Glutamatergic neuron (in vitro differentiated cells): Measurements from ENCODE around the gene RNF126. TPM values are rescaled to one million over a fixed set of nuclear protein-coding genes. Genes with fewer than 3 reads are reported as not detected.
"Not testable (repeated sequence)": the region's sequence is repeated elsewhere in the genome, so short reads cannot be mapped to it uniquely, and the experiment has no call there.

Source experiments
- DNase-seq: peaks from one replicate; pipeline ENCODE4 v3.0.0; 2022
- H3K27ac Mint-ChIP-seq: one replicate; pipeline ENCODE4 v1.8.0; 2020; ENCODE audit warnings: mild to moderate bottlenecking, mixed read lengths, inconsistent platforms; ENCODE audit not compliant: unreplicated experiment
- H3K27me3 Mint-ChIP-seq: one replicate; pipeline ENCODE4 v1.8.0; 2020; ENCODE audit warnings: mild to moderate bottlenecking, moderate library complexity, mixed read lengths, inconsistent platforms; ENCODE audit not compliant: unreplicated experiment
- H3K36me3 Mint-ChIP-seq: one replicate; pipeline ENCODE4 v1.8.0; 2020; ENCODE audit warnings: mild to moderate bottlenecking, mixed read lengths, inconsistent platforms; ENCODE audit not compliant: unreplicated experiment
- H3K4me1 Mint-ChIP-seq: one replicate; pipeline ENCODE4 v1.8.0; 2020; ENCODE audit warnings: mild to moderate bottlenecking, low read depth, mixed read lengths, inconsistent platforms; ENCODE audit not compliant: unreplicated experiment
- H3K4me3 Mint-ChIP-seq: one replicate; pipeline ENCODE4 v1.8.0; 2020; ENCODE audit warnings: mild to moderate bottlenecking, mixed read lengths, inconsistent platforms; ENCODE audit not compliant: unreplicated experiment
- H3K9me3 Mint-ChIP-seq: one replicate; pipeline ENCODE4 v1.8.0; 2020; ENCODE audit warnings: mild to moderate bottlenecking, moderate library complexity, mixed read lengths, inconsistent platforms; ENCODE audit not compliant: unreplicated experiment
- CTCF ChIP-seq: fragments of 200-600 bp; sonication (generic); IDR thresholded peaks from one replicate; pipeline ENCODE4 v1.5.0; 2021; ENCODE audit not compliant: partially characterized antibody, unreplicated experiment
- total RNA-seq: library from RNA; stranded (reverse); fragmentation: NEBNext Ultra II Directional; extraction: Animal tissue kit (Norgen Biotek cat#: 25700); gene quantifications from one replicate; pipeline ENCODE4 v1.2.1, GENCODE V29; 2021; ENCODE audit not compliant: unreplicated experiment

Gene RNF126
- total RNA-seq, 1 donor from 2014 or later = 51.7 TPM

GRCh38 chr19:623175-623916, 39.7 kb downstream of the RNF126 start:
- Mint-ChIP-seq H3K4me3 (no peak overlapping the region), H3K9me3 (peaks cover 8% of the 10 kb centered on the region), H3K36me3 (peaks cover 5% of the 10 kb centered on the region), H3K27me3 (peaks cover 10% of the 10 kb centered on the region), H3K27ac (no peak overlapping the region), H3K4me1 (peaks cover 3% of the 10 kb centered on the region)
- DNase-seq = no peak
- no peak for TF ChIP-seq CTCF

- Mint-ChIP-seq H3K4me3 (no peak overlapping the region), H3K27me3 (peaks cover 10% of the 10 kb centered on the region), H3K27ac (no peak overlapping the region), H3K4me1 (peaks cover 3% of the 10 kb centered on the region), H3K9me3 (peaks cover 6% of the 10 kb centered on the region), H3K36me3 (peaks cover 5% of the 10 kb centered on the region)
- no peak for DNase-seq
- TF ChIP-seq CTCF = no peak
Measured at GRCh38 chr19:622666-623065, 40.3 kb downstream of the RNF126 start.

GRCh38 chr19:621819-622218, 41.2 kb downstream of the RNF126 start:
- Mint-ChIP-seq H3K4me1 (peaks cover 3% of the 10 kb centered on the region), H3K4me3 (no peak overlapping the region), H3K9me3 (peaks cover 6% of the 10 kb centered on the region), H3K36me3 (peaks cover 5% of the 10 kb centered on the region), H3K27ac (no peak overlapping the region), H3K27me3 (peaks cover 10% of the 10 kb centered on the region)
- TF ChIP-seq CTCF = no peak
- DNase-seq = no peak

- not testable (repeated sequence) for H3K36me3 Mint-ChIP-seq
Measured at GRCh38 chr19:621191-621590, 41.8 kb downstream of the RNF126 start.

GRCh38 chr19:620166-620862, 42.7 kb downstream of the RNF126 start:
- Mint-ChIP-seq H3K36me3 (peaks cover 1% of the 10 kb centered on the region), H3K4me1 (peaks cover under 1% of the 10 kb centered on the region), H3K27ac (no peak overlapping the region), H3K4me3 (no peak overlapping the region), H3K27me3 (peaks cover 14% of the 10 kb centered on the region), H3K9me3 (peaks cover 4% of the 10 kb centered on the region)
- DNase-seq = no peak
- TF ChIP-seq CTCF = no peak

More at GRCh38 chr19:621191-621590, 41.8 kb downstream of the RNF126 start:
- not testable (repeated sequence) for H3K9me3 Mint-ChIP-seq, H3K27ac Mint-ChIP-seq, DNase-seq, H3K4me3 Mint-ChIP-seq, H3K4me1 Mint-ChIP-seq
- H3K27me3 Mint-ChIP-seq = peaks cover 10% of the 10 kb centered on the region
